ENCODE measurements around the gene RGSL1. TPM values are rescaled to one million over a fixed set of nuclear protein-coding genes. Genes with fewer than 3 reads are reported as not detected.

RGSL1 gene
- total and polyA plus RNA-seq, 2 donors, result 0.02 TPM; not detected in 1

DNA sequence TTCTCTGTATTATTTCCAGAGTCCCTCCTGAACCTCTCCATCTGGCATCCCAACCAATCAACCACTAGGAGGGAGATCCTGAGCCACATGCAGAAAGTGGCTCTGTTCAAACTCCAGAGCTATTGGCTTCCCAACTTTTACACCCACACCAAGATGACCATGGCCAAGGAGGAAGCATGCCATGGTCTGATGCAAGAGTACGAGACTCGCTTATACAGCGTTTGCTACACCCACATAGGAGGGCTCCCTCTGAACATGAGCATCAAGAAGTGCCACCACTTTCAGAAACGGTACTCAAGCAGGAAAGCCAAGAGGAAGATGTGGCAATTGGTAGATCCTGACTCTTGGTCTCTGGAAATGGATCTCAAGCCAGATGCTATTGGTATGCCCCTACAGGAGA is 23.6 kb downstream of the RGSL1 start:
- no peak for DNase-seq (ENCODE audit: low read depth in 6 of 9, low spot score in 9 of 9)
- Histone ChIP-seq H3K4me3 (ENCODE audit: low read length in 2 of 2) (no peak overlapping the region), H3K4me1 (ENCODE audit: control insufficient read depth in 2 of 2, insufficient read depth in 2 of 2, low read length in 2 of 2) (no peaks in the 10 kb centered on the region), H3K27me3 (ENCODE audit: control insufficient read depth in 2 of 2, insufficient read depth in 1 of 2, low read length in 1 of 2) (no peaks in the 10 kb centered on the region), H3K9me3 (ENCODE audit: control insufficient read depth in 2 of 2, insufficient read depth in 1 of 2, low read length in 1 of 2) (no peaks in the 10 kb centered on the region), H3K27ac (ENCODE audit: low read depth in 1 of 2, low read length in 1 of 2) (no peak overlapping the region), H3K36me3 (ENCODE audit: control insufficient read depth in 2 of 2, insufficient read depth in 2 of 2, low read length in 1 of 2) (no peaks in the 10 kb centered on the region)
- 94% methylated on average over 4 of the region's 4 CpGs for WGBS

- H3K4me1 ChIP-seq (ENCODE audit: control insufficient read depth in 2 of 2, insufficient read depth in 2 of 2, low read length in 2 of 2), result no peaks in the 10 kb centered on the region
- H3K4me3 ChIP-seq (ENCODE audit: low read length in 2 of 2), result no peak overlapping the region
- H3K27ac ChIP-seq (ENCODE audit: low read depth in 1 of 2, low read length in 1 of 2), result no peak overlapping the region
- no peaks in the 10 kb centered on the region for H3K36me3 ChIP-seq (ENCODE audit: control insufficient read depth in 2 of 2, insufficient read depth in 2 of 2, low read length in 1 of 2)
- 92% methylated on average over 2 of the region's 2 CpGs for WGBS
- H3K9me3 ChIP-seq (ENCODE audit: control insufficient read depth in 2 of 2, insufficient read depth in 1 of 2, low read length in 1 of 2), result no peaks in the 10 kb centered on the region
- no peaks in the 10 kb centered on the region for H3K27me3 ChIP-seq (ENCODE audit: control insufficient read depth in 2 of 2, insufficient read depth in 1 of 2, low read length in 1 of 2)
- DNase-seq (ENCODE audit: low read depth in 6 of 9, low spot score in 9 of 9), result no peak
These were observed 26.7 kb downstream of the RGSL1 start for GRCh38 chr1:182476625-182477024.

DNA sequence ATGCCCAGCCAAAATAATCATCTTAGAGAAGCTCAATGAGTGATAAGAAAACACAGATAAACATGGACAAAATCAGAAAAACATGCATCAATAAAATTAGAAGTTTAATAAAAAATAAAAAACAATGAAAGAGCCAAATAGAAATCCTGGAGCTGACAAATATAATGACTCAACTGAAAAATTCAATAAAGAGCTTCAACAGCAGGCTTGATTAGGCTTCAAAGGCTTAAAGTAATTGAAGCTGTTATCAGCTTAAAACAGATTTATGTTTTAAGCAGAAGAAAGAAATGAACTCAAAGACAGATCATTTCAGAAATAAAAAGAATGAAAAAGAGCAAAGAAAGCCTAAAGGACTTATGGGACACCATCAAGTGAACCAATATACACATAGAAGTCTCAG is 28.3 kb downstream of the RGSL1 start:
- Histone ChIP-seq H3K27me3 (ENCODE audit: control insufficient read depth in 2 of 2, insufficient read depth in 1 of 2, low read length in 1 of 2) (no peaks in the 10 kb centered on the region), H3K4me3 (ENCODE audit: low read length in 2 of 2) (no peak overlapping the region)
- no peak for DNase-seq (ENCODE audit: low read depth in 6 of 9, low spot score in 9 of 9)

GRCh38 chr1:182484067-182484466 is 34.1 kb downstream of the RGSL1 start:
- no peaks in the 10 kb centered on the region for H3K36me3 ChIP-seq (ENCODE audit: control insufficient read depth in 2 of 2, insufficient read depth in 2 of 2, low read length in 1 of 2)
- 100% methylated on average over 2 of the region's 2 CpGs for WGBS
- no peaks in the 10 kb centered on the region for H3K9me3 ChIP-seq (ENCODE audit: control insufficient read depth in 2 of 2, insufficient read depth in 1 of 2, low read length in 1 of 2)
- no peaks in the 10 kb centered on the region for H3K27me3 ChIP-seq (ENCODE audit: control insufficient read depth in 2 of 2, insufficient read depth in 1 of 2, low read length in 1 of 2)
- H3K4me1 ChIP-seq (ENCODE audit: control insufficient read depth in 2 of 2, insufficient read depth in 2 of 2, low read length in 2 of 2), result no peaks in the 10 kb centered on the region
- no peak overlapping the region for H3K27ac ChIP-seq (ENCODE audit: low read depth in 1 of 2, low read length in 1 of 2)
- no peak for DNase-seq (ENCODE audit: low read depth in 6 of 9, low spot score in 9 of 9)
- no peak overlapping the region for H3K4me3 ChIP-seq (ENCODE audit: low read length in 2 of 2)

More for the DNA sequence above, 28.3 kb downstream of the RGSL1 start:
- no peaks in the 10 kb centered on the region for H3K36me3 ChIP-seq (ENCODE audit: control insufficient read depth in 2 of 2, insufficient read depth in 2 of 2, low read length in 1 of 2)
- H3K27ac ChIP-seq (ENCODE audit: low read depth in 1 of 2, low read length in 1 of 2), result no peak overlapping the region
- no peaks in the 10 kb centered on the region for H3K4me1 ChIP-seq (ENCODE audit: control insufficient read depth in 2 of 2, insufficient read depth in 2 of 2, low read length in 2 of 2)
- no peaks in the 10 kb centered on the region for H3K9me3 ChIP-seq (ENCODE audit: control insufficient read depth in 2 of 2, insufficient read depth in 1 of 2, low read length in 1 of 2)

- 59% methylated on average over 5 of the region's 5 CpGs for WGBS
- no peaks in the 10 kb centered on the region for H3K9me3 ChIP-seq (ENCODE audit: control insufficient read depth in 2 of 2, insufficient read depth in 1 of 2, low read length in 1 of 2)
- no peaks in the 10 kb centered on the region for H3K27me3 ChIP-seq (ENCODE audit: control insufficient read depth in 2 of 2, insufficient read depth in 1 of 2, low read length in 1 of 2)
- no peak overlapping the region for H3K4me3 ChIP-seq (ENCODE audit: low read length in 2 of 2)
- H3K27ac ChIP-seq (ENCODE audit: low read depth in 1 of 2, low read length in 1 of 2), result no peak overlapping the region
- no peaks in the 10 kb centered on the region for H3K36me3 ChIP-seq (ENCODE audit: control insufficient read depth in 2 of 2, insufficient read depth in 2 of 2, low read length in 1 of 2)
- no peaks in the 10 kb centered on the region for H3K4me1 ChIP-seq (ENCODE audit: control insufficient read depth in 2 of 2, insufficient read depth in 2 of 2, low read length in 2 of 2)
- peak in 4 of 9 donors; percentile 1 to 22 (median 4) for DNase-seq (ENCODE audit: low read depth in 6 of 9, low spot score in 9 of 9)
These were observed 34.7 kb downstream of the RGSL1 start for GRCh38 chr1:182484531-182485257.

DNA sequence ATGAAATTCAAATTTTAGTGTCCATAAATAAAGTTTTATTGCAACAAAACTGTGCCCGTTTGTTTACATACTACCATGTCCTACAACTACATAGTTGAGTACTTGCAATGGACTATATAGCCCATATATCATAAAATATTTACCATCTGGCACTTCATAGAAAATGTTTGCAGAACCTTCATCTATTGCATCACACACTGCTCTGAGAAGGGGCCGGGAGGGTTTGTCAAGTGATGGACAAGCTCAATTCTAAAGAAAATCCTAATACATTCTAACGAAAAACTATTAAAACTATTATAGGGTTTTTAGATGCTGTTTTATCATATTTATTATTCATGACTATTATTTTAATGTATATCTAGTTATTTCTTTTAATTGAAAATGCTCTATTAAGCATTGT is 35.9 kb downstream of the RGSL1 start:
- no peaks in the 10 kb centered on the region for H3K27me3 ChIP-seq (ENCODE audit: control insufficient read depth in 2 of 2, insufficient read depth in 1 of 2, low read length in 1 of 2)
- no peak overlapping the region for H3K27ac ChIP-seq (ENCODE audit: low read depth in 1 of 2, low read length in 1 of 2)
- DNase-seq (ENCODE audit: low read depth in 6 of 9, low spot score in 9 of 9), result no peak
- no peak overlapping the region for H3K4me3 ChIP-seq (ENCODE audit: low read length in 2 of 2)
- no peaks in the 10 kb centered on the region for H3K36me3 ChIP-seq (ENCODE audit: control insufficient read depth in 2 of 2, insufficient read depth in 2 of 2, low read length in 1 of 2)
- H3K4me1 ChIP-seq (ENCODE audit: control insufficient read depth in 2 of 2, insufficient read depth in 2 of 2, low read length in 2 of 2), result no peaks in the 10 kb centered on the region
- no peaks in the 10 kb centered on the region for H3K9me3 ChIP-seq (ENCODE audit: control insufficient read depth in 2 of 2, insufficient read depth in 1 of 2, low read length in 1 of 2)
- WGBS, result 96% methylated on average over 3 of the region's 3 CpGs

GRCh38 chr1:182488803-182489202 is 38.9 kb downstream of the RGSL1 start:
- WGBS, result 97% methylated on average over 1 of the region's 1 CpG
- Histone ChIP-seq H3K36me3 (ENCODE audit: control insufficient read depth in 2 of 2, insufficient read depth in 2 of 2, low read length in 1 of 2) (no peaks in the 10 kb centered on the region), H3K4me1 (ENCODE audit: control insufficient read depth in 2 of 2, insufficient read depth in 2 of 2, low read length in 2 of 2) (no peaks in the 10 kb centered on the region), H3K27ac (ENCODE audit: low read depth in 1 of 2, low read length in 1 of 2) (no peak overlapping the region), H3K4me3 (ENCODE audit: low read length in 2 of 2) (no peak overlapping the region), H3K27me3 (ENCODE audit: control insufficient read depth in 2 of 2, insufficient read depth in 1 of 2, low read length in 1 of 2) (no peaks in the 10 kb centered on the region), H3K9me3 (ENCODE audit: control insufficient read depth in 2 of 2, insufficient read depth in 1 of 2, low read length in 1 of 2) (no peaks in the 10 kb centered on the region)
- no peak for DNase-seq (ENCODE audit: low read depth in 6 of 9, low spot score in 9 of 9)

- Histone ChIP-seq H3K27me3 (ENCODE audit: control insufficient read depth in 2 of 2, insufficient read depth in 1 of 2, low read length in 1 of 2) (no peaks in the 10 kb centered on the region), H3K4me1 (ENCODE audit: control insufficient read depth in 2 of 2, insufficient read depth in 2 of 2, low read length in 2 of 2) (no peaks in the 10 kb centered on the region), H3K4me3 (ENCODE audit: low read length in 2 of 2) (no peak overlapping the region), H3K36me3 (ENCODE audit: control insufficient read depth in 2 of 2, insufficient read depth in 2 of 2, low read length in 1 of 2) (no peaks in the 10 kb centered on the region), H3K9me3 (ENCODE audit: control insufficient read depth in 2 of 2, insufficient read depth in 1 of 2, low read length in 1 of 2) (no peaks in the 10 kb centered on the region), H3K27ac (ENCODE audit: low read depth in 1 of 2, low read length in 1 of 2) (no peak overlapping the region)
- no peak for DNase-seq (ENCODE audit: low read depth in 6 of 9, low spot score in 9 of 9)
- 13% methylated on average over 2 of the region's 2 CpGs for WGBS
These were observed 43.1 kb downstream of the RGSL1 start for GRCh38 chr1:182493063-182493462.

GRCh38 chr1:182495002-182495401 is 45.1 kb downstream of the RGSL1 start:
- H3K27ac ChIP-seq (ENCODE audit: low read depth in 1 of 2, low read length in 1 of 2), result no peak overlapping the region
- no peak for DNase-seq (ENCODE audit: low read depth in 6 of 9, low spot score in 9 of 9)
- no peaks in the 10 kb centered on the region for H3K4me1 ChIP-seq (ENCODE audit: control insufficient read depth in 2 of 2, insufficient read depth in 2 of 2, low read length in 2 of 2)
- H3K36me3 ChIP-seq (ENCODE audit: control insufficient read depth in 2 of 2, insufficient read depth in 2 of 2, low read length in 1 of 2), result no peaks in the 10 kb centered on the region
- H3K9me3 ChIP-seq (ENCODE audit: control insufficient read depth in 2 of 2, insufficient read depth in 1 of 2, low read length in 1 of 2), result no peaks in the 10 kb centered on the region
- H3K27me3 ChIP-seq (ENCODE audit: control insufficient read depth in 2 of 2, insufficient read depth in 1 of 2, low read length in 1 of 2), result no peaks in the 10 kb centered on the region
- H3K4me3 ChIP-seq (ENCODE audit: low read length in 2 of 2), result no peak overlapping the region

Data from thymus (tissue), 11 donors.